GM19455 (cell line): ENCODE measurements around the gene IFTAP.
"Not testable (repeated sequence)": the region's sequence is repeated elsewhere in the genome, so short reads cannot be mapped to it uniquely, and the experiment has no call there.

Experiments
- ATAC-seq: cut with Tn5 transposase; IDR thresholded peaks from one replicate; pipeline ENCODE4 v1.9.1; 2021; ENCODE audit not compliant: unreplicated experiment

Gene IFTAP, protein sequence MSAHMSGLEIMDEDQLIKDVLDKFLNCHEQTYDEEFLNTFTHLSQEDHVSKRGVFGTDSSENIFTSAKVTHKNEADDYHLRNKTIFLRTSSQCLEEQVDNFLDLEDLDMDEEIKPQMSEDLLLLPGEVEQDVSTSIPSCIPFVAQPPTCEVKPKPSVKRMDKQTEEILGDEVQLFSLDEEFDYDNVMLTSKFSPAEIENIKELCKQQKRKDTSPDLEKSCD

DNA sequence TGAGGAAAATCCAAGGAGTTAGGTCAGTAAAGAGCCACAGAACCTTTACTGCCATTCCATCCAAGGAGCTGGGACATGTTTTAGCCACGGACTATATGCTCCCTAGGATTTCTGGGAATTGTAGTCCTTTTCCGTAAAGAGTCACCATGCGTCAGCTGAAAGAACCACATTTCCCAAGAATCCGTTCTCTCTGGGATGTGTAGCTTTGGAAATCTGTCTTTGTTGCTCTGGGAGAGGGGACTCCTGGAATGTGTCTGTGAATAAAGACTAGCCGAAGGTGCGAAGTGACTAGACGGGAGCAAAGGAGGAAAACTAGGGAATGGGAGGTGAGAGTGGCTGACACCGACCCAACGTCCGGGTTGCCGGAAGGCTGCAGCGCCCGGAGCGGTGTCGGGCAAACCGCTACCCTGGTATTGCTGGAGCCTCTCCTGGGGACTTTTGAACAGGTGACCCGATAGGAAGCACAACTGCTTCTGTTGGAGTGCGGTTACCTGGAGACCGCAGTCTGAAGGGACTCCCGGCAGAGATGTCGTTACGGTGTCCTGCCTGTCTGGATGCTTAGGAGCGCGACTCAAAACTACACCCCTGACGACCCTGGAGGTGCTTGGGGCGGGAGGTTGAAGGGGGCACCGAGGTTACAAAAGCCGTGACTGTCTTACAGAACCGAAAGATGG lies at the start of gene IFTAP:
IFTAP (plus strand) TSS at position 187 of the 674 bp plus-strand sequence. CDS start 15,602 bp downstream, outside the sequence.
- no peak for ATAC-seq

DNA sequence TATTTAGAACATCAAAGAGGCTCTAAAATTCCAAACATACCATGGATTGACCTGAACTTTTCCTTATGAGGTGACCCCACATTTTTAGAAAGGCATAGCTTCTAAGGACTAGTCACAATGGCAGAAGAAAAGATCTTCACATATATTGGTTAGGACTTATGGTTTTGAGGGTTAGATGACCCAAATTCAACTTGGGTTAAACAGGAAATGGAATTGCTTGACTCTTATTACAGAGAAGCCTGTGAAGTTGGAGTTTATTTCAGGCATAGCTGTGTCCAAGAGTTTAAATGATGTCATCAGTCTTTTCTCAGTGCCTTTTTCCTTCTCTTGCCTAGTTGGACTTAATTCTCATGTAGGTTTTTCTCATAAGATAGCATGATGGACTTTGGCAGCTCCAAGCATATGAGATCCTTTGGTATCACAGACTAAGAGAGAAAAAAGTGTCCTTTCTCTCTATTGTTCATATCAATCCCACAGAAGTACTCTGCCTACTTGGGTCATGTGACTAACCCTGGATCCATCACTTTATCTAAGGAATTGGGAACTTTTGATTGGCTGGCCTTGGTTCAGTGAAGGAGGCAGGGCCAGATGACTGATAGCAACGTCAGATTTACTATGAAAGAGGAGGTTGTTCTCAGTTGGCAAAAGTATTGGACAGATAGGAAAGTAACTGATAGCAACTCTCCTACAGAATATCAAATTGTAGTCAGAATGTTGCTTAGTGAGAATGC lies 43.8 kb upstream of the IFTAP start:
- no peak for ATAC-seq

DNA sequence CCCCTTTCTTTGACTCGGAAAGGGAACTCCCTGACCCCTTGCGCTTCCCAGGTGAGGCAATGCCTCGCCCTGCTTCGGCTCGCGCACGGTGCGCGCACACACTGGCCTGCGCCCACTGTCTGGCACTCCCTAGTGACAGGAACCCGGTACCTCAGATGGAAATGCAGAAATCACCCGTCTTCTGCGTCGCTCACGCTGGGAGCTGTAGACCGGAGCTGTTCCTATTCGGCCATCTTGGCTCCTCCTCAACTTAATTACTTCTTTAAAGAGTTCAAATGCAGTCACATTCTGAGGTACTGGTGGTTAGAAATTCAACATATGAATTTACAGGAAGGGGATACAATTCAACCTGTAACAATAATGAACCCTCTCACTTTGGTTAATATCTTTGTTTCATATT lies 36.9 kb upstream of the IFTAP start:
- not testable (repeated sequence) for ATAC-seq

DNA sequence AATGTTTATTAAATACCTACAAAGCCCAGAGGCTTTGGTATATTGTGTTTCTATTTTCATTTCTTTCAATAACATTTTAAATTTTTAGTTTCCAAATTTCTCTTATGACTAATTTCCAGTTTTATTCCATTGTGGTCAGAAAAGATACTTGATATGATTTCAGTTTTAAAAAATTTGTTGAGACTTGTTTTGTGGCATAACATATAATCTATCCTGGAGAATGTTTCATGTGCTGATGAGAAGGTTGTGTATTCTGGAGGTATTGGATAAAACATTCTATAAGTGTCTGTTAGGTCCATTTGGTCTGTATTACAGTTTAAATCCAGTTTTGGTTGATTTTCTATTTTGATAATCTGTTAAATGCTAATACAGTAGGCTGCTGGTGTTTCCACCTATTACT lies 36.3 kb upstream of the IFTAP start:
- ATAC-seq, result no peak

DNA sequence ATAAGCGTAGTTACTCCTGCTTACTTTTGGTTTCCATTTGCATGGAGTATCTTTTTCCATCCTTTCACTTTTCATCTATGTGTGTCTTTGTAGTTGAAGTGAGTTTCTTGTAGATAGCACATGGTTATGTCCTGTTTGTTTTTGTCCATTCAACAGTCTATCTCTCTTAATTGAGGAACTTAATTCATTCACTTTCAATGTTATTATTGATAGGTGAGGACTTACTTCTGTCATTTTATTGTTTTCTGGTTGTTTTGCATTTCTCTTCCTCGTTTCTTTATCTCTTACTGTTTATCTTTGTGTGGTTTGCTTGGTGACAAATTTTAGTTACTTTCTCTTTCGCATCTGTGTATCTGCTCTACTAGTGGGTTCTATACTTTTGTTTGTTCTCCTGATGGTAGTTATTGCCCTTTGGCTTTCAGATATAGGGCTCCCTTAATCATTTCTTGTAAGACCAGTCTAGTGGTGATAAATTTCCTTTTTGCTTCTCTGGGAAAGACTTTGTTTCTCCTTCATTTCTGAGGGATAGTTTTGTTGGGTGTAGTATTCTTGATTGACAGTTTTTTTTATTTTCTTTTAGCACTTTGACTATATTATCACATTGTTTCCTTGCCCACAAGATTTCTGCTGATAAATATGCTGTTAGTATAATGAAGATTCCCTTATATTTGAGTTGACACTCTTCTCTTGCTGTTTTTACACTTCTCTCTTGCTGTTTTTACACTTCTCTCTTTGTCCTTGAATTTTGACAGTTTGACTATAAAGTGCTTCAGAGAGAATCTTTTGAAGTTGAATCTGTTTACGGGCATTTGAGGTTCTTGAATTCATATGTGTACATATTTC lies 35.5 kb upstream of the IFTAP start:
- peak; percentile 85 for ATAC-seq

DNA sequence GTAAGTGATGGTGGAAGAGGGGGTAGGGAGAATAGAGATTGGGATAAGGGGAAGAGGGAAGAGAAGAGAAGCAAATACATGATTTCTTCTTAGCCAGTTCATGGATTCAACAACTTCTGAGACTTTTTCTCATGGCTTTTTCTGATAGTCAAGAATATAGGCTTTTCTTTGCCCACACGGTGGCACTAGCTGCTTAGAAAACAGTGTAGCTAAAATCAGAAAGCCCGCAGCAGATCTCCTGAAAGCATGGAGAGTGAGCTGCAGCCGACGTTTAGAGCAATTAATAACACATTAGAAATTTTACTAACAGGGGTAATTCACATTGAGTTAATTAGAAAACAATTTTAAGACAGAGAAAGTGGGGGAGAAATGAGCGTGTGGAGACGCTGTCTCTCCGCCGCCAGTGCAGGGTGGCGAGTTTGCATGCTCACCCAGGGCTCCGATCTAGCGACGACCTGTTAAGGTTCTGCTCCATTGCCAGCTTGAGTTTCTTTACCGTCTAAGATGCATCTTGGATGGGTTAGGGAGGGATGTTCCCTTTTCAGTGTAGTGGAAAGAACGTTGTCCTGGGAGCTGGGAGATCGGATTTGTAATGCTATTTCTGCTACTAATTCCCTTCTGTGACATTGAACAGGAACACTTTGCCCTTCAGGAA lies 29.8 kb upstream of the IFTAP start:
- ATAC-seq, result no peak

DNA sequence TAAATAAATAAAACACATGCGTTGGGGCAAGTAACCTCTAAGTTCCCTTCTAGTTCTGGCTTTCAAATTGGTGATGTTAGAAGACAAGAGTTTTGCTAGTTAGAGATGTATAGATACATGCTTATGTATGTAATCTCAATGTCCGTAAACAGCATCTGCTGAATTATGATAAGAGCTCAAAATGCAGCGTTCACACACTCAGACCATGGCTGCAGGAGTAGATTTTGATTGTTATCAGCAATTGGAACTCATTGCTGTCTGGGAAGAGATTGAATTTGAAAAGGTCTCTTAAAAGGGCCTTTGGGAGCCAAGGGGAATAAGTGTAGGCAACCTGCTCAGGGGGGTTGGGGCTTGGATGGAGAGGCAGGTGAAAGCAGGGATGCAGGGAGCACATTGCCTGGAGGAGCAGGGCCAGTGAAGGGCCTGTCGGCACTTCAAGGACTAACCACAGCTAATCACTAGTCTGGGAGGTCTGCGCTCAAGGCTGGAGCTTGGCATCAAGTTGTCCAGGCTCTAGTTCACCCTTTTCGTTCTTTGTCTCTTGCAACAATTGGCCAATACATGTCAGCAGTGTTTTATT lies 29.2 kb upstream of the IFTAP start:
- no peak for ATAC-seq

DNA sequence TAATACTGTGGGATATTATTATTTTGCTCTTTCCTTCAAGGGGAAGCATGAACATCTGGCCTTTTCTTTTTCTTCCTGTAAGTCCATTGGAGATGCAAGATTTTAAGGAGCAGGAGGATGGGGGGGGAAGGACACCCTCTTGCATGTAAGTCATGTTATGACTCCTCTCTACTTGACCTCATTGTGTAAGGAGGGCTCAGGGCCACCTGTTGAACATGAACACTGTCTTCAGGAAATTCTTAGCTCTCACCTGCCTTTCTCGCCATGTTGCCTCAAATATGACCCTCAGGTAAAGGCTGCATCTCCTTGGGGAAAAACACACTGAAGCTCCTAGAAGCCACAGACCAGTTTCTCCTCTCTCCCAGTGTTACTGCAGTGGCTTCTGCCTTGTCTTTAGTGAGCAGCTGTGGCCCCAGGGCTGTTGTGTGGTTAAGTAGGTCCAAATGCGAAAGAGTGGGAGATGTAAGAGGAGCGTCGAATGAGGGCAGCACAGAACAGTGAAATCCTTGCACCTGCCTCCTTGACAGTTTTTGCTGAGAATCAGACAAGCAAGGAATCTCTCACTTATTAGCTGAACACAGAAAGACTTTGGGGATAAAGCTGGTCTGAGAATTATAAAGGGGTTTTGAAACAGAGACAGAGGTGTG lies 27.8 kb upstream of the IFTAP start:
- ATAC-seq, result no peak

DNA sequence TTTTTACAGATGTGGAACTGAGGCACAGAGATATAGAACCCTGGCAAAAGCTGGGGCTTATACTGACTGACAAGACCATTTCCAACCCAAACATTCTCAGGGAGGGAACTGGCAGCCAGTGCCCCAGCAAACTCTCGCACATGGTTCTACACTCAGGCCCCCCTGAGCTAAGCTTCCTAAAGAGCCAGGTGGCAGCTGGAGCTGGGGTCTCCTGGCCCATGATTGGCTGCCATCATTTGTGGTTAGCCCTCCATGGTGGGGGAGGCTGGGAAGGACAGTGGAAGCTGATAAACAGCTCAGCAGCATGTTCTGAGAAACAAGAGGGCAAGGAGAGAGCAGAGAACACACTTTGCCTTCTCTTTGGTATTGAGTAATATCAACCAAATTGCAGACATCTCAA lies 26.6 kb upstream of the IFTAP start, which contains the start of gene RAG1:
RAG1 (plus strand) TSS at position 314 of the 400 bp plus-strand sequence. CDS start 5,298 bp downstream, outside the sequence.
- no peak for ATAC-seq

DNA sequence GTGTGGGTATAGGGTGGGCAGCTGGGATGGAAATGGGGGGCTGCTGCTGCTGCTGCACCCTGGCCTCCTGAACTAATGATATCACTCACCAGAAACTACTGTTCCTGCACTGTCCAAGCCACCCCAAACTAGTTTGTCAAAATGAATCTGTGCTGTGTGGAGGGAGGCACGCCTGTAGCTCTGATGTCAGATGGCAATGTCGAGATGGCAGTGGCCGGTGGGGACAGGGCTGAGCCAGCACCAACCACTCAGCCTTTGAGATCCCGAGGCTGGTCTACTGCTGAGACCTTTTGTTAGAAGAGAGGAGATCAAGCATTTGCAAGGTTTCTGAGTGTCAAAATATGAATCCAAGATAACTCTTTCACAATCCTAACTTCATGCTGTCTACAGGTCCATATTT lies 25.2 kb upstream of the IFTAP start:
- ATAC-seq, result no peak

DNA sequence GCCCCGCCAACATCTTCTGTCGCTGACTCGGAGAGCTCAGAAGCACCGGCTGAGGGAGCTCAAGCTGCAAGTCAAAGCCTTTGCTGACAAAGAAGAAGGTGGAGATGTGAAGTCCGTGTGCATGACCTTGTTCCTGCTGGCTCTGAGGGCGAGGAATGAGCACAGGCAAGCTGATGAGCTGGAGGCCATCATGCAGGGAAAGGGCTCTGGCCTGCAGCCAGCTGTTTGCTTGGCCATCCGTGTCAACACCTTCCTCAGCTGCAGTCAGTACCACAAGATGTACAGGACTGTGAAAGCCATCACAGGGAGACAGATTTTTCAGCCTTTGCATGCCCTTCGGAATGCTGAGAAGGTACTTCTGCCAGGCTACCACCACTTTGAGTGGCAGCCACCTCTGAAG lies 19.8 kb upstream of the IFTAP start:
- no peak for ATAC-seq

DNA sequence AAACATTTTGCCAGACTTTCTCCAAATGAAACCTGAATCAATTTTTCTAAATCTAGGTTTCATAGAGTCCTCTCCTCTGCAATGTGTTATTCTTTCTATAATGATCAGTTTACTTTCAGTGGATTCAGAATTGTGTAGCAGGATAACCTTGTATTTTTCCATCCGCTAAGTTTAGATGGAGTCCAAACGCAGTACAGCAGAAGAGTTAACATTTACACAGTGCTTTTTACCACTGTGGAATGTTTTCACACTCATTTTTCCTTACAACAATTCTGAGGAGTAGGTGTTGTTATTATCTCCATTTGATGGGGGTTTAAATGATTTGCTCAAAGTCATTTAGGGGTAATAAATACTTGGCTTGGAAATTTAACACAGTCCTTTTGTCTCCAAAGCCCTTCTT lies 16.9 kb upstream of the IFTAP start:
- no peak for ATAC-seq

DNA sequence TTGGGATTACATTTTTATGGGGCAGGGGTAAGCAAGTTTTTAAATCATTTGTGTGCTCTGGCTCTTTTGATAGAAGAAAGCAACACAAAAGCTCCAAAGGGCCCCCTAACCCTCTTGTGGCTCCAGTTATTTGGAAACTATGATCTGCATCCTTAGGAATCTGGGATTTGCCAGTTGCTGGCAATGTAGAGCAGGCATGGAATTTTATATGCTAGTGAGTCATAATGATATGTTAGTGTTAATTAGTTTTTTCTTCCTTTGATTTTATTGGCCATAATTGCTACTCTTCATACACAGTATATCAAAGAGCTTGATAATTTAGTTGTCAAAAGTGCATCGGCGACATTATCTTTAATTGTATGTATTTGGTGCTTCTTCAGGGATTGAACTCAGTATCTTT lies 16.4 kb upstream of the IFTAP start:
- ATAC-seq, result no peak

DNA sequence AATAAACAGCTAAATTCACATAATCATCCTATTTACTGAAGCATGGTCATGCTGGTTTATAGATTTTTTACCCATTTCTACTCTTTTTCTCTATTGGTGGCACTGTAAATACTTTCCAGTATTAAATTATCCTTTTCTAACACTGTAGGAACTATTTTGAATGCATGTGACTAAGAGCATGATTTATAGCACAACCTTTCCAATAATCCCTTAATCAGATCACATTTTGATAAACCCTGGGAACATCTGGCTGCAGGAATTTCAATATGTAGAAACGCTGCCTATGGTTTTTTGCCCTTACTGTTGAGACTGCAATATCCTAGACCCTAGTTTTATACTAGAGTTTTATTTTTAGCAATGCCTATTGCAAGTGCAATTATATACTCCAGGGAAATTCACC lies 15.8 kb upstream of the IFTAP start:
- ATAC-seq, result no peak

DNA sequence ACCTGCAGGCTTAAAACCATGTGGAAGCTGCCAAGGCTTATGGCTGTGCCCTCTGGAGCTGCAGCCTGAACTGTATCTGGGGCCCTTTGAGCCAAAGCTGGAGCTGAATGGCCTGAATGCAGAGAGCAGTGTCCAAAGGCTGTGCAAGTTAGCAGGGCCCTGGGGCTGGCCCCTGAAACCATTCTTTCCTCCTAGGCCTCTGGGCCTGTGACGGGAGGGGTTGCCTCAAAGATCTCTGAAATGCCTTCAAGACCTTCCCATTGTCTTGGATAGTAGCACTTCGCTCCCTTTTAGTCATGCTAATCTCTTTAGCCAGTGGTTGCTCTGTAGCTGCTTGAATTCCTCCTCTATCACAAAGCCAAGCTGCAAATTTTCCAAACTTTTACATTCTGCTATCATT lies 12.8 kb upstream of the IFTAP start:
- no peak for ATAC-seq

DNA sequence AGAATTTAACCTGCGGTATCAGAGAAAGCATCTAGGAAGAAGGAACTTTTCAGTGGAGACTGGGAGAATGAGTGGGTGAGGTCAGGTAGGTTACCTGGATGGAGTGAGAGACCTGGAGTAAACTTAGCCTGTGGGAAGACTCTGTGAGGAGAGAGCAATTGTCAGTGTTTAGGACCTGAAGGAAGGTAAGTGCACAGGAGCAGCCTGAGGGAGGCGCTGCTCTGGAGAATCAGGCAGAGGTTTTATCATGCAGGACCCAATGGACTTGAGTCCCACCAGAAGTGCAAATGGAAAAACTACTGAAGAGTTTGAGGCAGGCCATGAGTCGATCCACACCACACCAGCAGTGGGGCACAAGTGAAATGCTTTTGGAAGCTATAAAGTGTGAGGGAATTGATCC lies 10.6 kb upstream of the IFTAP start:
- ATAC-seq, result no peak

DNA sequence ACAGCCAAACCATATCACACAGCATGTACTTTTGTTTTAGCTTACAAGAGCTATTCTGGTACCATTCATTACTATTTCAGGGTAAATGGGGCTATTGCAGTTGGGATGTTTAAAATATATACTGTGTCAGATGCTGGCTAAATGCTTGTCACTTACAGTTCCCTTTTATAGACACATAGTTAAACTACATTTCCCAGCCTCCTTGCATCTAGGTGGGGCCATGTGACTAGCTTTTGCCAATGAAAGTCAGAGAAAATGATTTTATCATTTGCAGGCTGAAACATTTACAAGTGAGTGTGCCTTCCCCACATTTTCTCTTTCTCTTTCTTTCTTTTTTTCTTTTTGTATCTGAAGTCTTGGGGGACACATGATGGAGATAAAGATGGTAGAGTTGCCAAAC lies 7.8 kb upstream of the IFTAP start:
- no peak for ATAC-seq

DNA sequence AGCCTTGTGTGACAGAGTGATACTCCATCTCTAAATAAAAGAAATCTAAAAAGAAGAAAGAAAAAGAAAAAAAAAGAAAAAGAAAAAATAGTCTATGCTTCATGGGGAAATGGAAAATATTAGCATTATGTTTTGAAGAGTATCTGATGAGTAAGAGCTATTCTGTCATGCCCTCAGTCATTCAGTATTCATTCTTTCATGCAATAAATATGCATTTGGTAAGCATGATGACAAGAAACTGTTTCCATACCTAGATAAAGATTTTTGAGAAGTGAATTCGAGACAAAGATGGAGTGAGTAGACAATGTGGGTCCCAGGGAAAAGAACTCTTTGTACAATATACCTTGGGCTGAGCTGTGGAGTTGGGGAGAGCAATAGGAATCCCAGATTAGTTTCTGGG lies 6.2 kb upstream of the IFTAP start:
- no peak for ATAC-seq

DNA sequence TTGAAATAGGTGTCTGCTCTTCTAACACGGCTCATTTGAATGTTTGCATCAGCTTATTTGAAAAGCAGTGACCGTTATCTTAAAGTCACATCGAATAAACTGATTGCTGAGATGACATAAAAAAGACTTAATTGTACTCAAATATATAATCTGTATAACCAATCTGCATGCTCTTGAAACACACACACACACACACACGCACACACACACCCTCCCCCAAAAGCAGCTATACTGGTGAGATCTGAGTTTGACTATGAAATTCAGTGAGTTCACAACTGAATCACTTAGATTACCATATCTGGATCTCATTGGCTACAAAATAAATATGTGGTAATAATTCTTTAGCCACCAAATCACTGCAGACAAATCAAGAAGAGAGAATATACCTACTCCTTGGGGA lies 3.8 kb upstream of the IFTAP start:
- no peak for ATAC-seq

DNA sequence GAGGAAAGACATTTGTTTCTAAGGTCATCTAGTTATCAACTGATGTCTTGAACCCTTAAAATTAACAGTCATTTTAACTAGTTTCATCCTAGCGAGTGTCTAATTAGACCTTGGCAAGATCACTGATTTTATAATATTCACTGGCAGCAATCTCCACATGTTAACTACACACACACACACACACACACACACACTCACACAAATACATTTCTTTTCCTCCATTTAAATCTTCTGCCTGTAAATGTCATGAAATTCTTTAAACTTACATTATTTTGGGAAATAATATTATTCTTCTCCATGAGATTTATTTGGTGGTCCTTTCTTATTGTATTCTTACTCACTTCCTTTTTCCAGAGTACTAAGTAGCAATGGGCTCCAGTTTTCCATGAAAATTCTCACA lies 2.9 kb upstream of the IFTAP start:
- ATAC-seq, result no peak
